HUES48 (cell line): Measurements from ENCODE around the gene PSMG1.

Source experiments
- H3K27ac ChIP-seq: one replicate; pipeline ENCODE4 v1.7.0; 2013; ENCODE audit warnings: low read depth, low read length, inconsistent platforms
- H3K27me3 ChIP-seq: 2 replicates; pipeline ENCODE4 v1.6.1; 2013; ENCODE audit warnings: mild to moderate bottlenecking, low read length; ENCODE audit not compliant: control insufficient read depth, insufficient read depth
- H3K36me3 ChIP-seq: 2 replicates; pipeline ENCODE4 v1.6.1; 2013; ENCODE audit warnings: low read length; ENCODE audit not compliant: control insufficient read depth, insufficient read depth
- H3K4me1 ChIP-seq: 2 replicates; pipeline ENCODE4 v1.6.1; 2013; ENCODE audit warnings: mild to moderate bottlenecking, low read length; ENCODE audit not compliant: control insufficient read depth, insufficient read depth
- H3K4me3 ChIP-seq: 2 replicates; pipeline ENCODE4 v1.5.1; 2013; ENCODE audit warnings: mild to moderate bottlenecking, low read depth, low read length
- H3K9ac ChIP-seq: 2 replicates; pipeline ENCODE4 v1.6.1; 2013; ENCODE audit warnings: mild to moderate bottlenecking, low read depth, low read length, moderate library complexity
- H3K9me3 ChIP-seq: 2 replicates; pipeline ENCODE4 v1.6.1; 2013; ENCODE audit warnings: low read length; ENCODE audit not compliant: control insufficient read depth, insufficient read depth

The PSMG1 gene

DNA sequence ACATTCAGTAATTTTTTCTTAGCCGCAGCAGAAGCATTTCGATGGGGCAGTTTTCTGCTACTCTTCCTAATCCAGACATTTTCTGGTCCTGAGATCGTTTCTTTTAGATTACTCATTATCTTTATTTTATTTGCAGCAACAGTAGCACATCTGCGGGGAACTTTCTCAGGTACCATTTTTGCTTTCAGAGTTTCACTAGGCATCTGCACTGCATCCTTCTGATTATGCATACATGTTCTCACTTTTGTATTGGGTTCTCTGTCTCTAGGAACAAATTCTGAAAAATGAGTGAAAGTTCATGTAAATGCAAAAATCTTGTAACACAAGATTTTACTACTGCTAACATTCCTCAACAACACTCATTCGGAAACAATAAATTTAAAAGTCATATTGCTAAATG is 3.9 kb upstream of the PSMG1 start:
- no peak overlapping the region for H3K9ac ChIP-seq
- no peaks in the 10 kb centered on the region; the same call in 1 of the 2 replicates for H3K27me3 ChIP-seq
- H3K4me1 ChIP-seq: peaks cover 51% of the 10 kb centered on the region
- H3K9me3 ChIP-seq: no peaks in the 10 kb centered on the region
- H3K36me3 ChIP-seq: peaks cover 5% of the 10 kb centered on the region; the same call in 1 of the 2 replicates
- H3K4me3 ChIP-seq: no peak overlapping the region
- no peak overlapping the region for H3K27ac ChIP-seq

DNA sequence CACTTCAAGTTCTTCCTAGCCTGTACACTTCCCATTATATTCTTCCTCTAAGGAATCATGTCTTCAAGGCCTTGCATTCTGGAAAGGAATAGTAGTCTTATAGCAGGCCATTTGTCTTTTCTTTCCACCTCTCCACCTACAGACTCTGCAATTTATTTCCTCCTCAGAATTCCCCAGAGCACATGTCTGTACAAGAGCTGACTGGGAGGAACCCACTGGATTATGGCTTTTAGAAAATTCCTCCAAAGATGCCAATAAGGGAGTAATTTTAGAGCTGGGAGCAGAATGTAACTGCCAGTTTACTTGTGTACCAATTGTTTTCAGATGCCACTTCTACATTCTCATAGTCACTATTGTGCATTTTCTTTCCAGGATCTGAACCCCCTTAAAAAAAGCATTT is 3.4 kb upstream of the PSMG1 start:
- Histone ChIP-seq H3K4me1 (peaks cover 51% of the 10 kb centered on the region), H3K27ac (no peak overlapping the region), H3K27me3 (no peaks in the 10 kb centered on the region; the same call in 1 of the 2 replicates), H3K9ac (no peak overlapping the region), H3K36me3 (peaks cover 2% of the 10 kb centered on the region; the same call in 1 of the 2 replicates), H3K9me3 (no peaks in the 10 kb centered on the region), H3K4me3 (no peak overlapping the region)

- Histone ChIP-seq H3K27me3 (no peaks in the 10 kb centered on the region; the same call in 1 of the 2 replicates), H3K4me3 (no peak overlapping the region), H3K4me1 (peaks cover 54% of the 10 kb centered on the region), H3K9ac (no peak overlapping the region), H3K36me3 (peaks cover 7% of the 10 kb centered on the region), H3K27ac (no peak overlapping the region), H3K9me3 (no peaks in the 10 kb centered on the region)
Measured at GRCh38 chr21:39185157-39185556, 1.9 kb upstream of the PSMG1 start.

- Histone ChIP-seq H3K4me3 (peak overlapping the region; percentile 95), H3K9ac (peak overlapping the region; percentile 58), H3K36me3 (peaks cover 16% of the 10 kb centered on the region), H3K27me3 (no peaks in the 10 kb centered on the region; the same call in 1 of the 2 replicates), H3K9me3 (no peaks in the 10 kb centered on the region), H3K4me1 (peaks cover 54% of the 10 kb centered on the region), H3K27ac (peak overlapping the region; percentile 89)
Measured at GRCh38 chr21:39184050-39184980, 1.1 kb upstream of the PSMG1 start.

GRCh38 chr21:39182484-39183271 is 573 bp downstream of the PSMG1 start:
- peaks cover 32% of the 10 kb centered on the region for H3K36me3 ChIP-seq
- peaks cover 46% of the 10 kb centered on the region for H3K4me1 ChIP-seq
- H3K27ac ChIP-seq: peak overlapping the region; percentile 89
- H3K9me3 ChIP-seq: no peaks in the 10 kb centered on the region
- H3K27me3 ChIP-seq: no peaks in the 10 kb centered on the region; the same call in 1 of the 2 replicates
- H3K9ac ChIP-seq: peak overlapping the region; percentile 97
- peak overlapping the region; percentile 95 for H3K4me3 ChIP-seq

DNA sequence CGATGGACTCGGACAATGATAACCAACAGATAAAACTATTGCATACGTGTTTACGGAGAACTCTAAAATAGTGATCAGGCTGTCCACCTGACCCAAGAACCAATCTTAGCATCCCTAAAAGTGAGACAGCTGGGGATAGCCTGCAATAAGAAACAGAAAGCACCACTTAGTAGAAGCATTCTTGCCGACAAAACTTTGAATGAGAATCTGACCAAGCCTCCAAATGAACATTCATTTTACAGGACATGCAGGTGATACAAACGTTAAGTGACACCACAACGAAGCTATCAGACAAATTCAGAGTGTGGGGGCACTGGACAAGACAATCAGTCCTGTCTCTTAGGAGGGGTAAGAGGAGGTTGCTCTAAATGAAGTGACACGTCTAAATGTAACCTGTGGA is 1.2 kb downstream of the PSMG1 start:
- Histone ChIP-seq H3K9ac (0 out of 2 replicates have a peak overlapping the region, but pooled peaks have one; percentile 97), H3K27ac (no peak overlapping the region), H3K36me3 (peaks cover 39% of the 10 kb centered on the region), H3K4me3 (peak overlapping the region; percentile 95), H3K4me1 (peaks cover 41% of the 10 kb centered on the region), H3K9me3 (no peaks in the 10 kb centered on the region), H3K27me3 (no peaks in the 10 kb centered on the region; the same call in 1 of the 2 replicates)

GRCh38 chr21:39181205-39181818 is 1.9 kb downstream of the PSMG1 start:
- Histone ChIP-seq H3K27ac (no peak overlapping the region), H3K9me3 (no peaks in the 10 kb centered on the region), H3K4me1 (peaks cover 34% of the 10 kb centered on the region), H3K27me3 (no peaks in the 10 kb centered on the region; the same call in 1 of the 2 replicates), H3K4me3 (peak overlapping the region; percentile 95; the same call in 1 of the 2 replicates), H3K36me3 (peaks cover 46% of the 10 kb centered on the region), H3K9ac (no peak overlapping the region)

DNA sequence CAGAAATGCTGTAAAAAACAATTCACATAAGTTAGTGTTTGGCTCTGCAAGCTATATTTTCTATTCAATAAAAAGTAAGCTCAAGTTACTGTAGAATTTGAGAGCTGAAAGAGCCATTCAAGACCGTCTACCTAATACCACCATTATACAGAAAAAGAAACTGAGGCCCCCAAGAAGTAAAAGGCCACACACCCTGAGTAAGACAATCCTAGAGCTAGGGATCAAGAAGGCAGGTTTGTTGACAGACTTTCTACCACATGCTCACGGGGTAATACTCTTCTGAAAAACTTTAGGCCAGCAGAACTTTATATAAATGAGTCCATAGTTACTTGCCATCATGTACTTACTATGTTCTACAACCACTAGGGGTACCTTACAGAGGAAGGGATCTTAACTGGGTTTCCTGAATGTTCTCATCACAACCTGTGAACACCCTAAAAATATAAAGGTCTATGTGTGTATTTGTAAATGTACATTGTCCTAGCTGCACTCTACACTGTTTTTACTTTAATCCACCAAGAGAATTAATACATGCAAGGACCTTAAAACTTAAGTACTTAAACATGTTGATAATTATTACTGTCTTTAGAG is 2.7 kb downstream of the PSMG1 start:
- no peaks in the 10 kb centered on the region for H3K9me3 ChIP-seq
- H3K4me1 ChIP-seq: peaks cover 26% of the 10 kb centered on the region
- no peak overlapping the region for H3K9ac ChIP-seq
- H3K4me3 ChIP-seq: no peak overlapping the region
- peaks cover 54% of the 10 kb centered on the region for H3K36me3 ChIP-seq
- H3K27me3 ChIP-seq: no peaks in the 10 kb centered on the region; the same call in 1 of the 2 replicates
- H3K27ac ChIP-seq: no peak overlapping the region

- Histone ChIP-seq H3K4me1 (peaks cover 12% of the 10 kb centered on the region), H3K27ac (no peak overlapping the region), H3K4me3 (no peak overlapping the region), H3K9me3 (no peaks in the 10 kb centered on the region), H3K36me3 (peaks cover 72% of the 10 kb centered on the region), H3K27me3 (no peaks in the 10 kb centered on the region; the same call in 1 of the 2 replicates), H3K9ac (no peak overlapping the region)
Measured at GRCh38 chr21:39178421-39178820, 4.8 kb downstream of the PSMG1 start.

- Histone ChIP-seq H3K36me3 (peaks cover 85% of the 10 kb centered on the region), H3K9ac (no peak overlapping the region), H3K27ac (no peak overlapping the region), H3K9me3 (no peaks in the 10 kb centered on the region), H3K4me3 (no peak overlapping the region), H3K27me3 (no peaks in the 10 kb centered on the region), H3K4me1 (no peaks in the 10 kb centered on the region)
Measured at GRCh38 chr21:39176271-39176709, 7.0 kb downstream of the PSMG1 start.
